DOHH2 (cell line): Measurements from ENCODE around the gene PLB1.

Source experiments
- H3F3A ChIP-seq: fragments of 200-600 bp; sonication (generic), shearing (Covaris generic); 2 replicates; pipeline ENCODE4 v1.6.0; 2016; ENCODE audit warnings: antibody characterized with exemption, mild to moderate bottlenecking; ENCODE audit not compliant: control insufficient read depth, insufficient read depth
- H3K27ac ChIP-seq: fragments of 200-600 bp; sonication (generic); 2 replicates; pipeline ENCODE4 v1.5.1; 2014; ENCODE audit warnings: low read depth, mild to moderate bottlenecking, low read length, moderate library complexity
- H3K27me3 ChIP-seq: fragments of 200-600 bp; sonication (generic); 2 replicates; pipeline ENCODE4 v1.6.1; 2014; ENCODE audit warnings: mild to moderate bottlenecking, low read length, mixed read lengths; ENCODE audit not compliant: control insufficient read depth
- H3K36me3 ChIP-seq: fragments of 200-600 bp; sonication (generic); 2 replicates; pipeline ENCODE4 v1.6.1; 2014; ENCODE audit warnings: mild to moderate bottlenecking, low read length, moderate library complexity, mixed read lengths; ENCODE audit not compliant: control insufficient read depth
- H3K4me1 ChIP-seq: fragments of 200-600 bp; sonication (generic); 2 replicates; pipeline ENCODE4 v1.6.1; 2014; ENCODE audit warnings: mild to moderate bottlenecking, low read length, mixed read lengths; ENCODE audit not compliant: control insufficient read depth
- H3K4me2 ChIP-seq: fragments of 200-600 bp; sonication (generic); 2 replicates; pipeline ENCODE4 v1.6.0; 2014; ENCODE audit warnings: mild to moderate bottlenecking, low read length, moderate library complexity
- H3K4me3 ChIP-seq: fragments of 200-600 bp; sonication (generic); 2 replicates; pipeline ENCODE4 v1.5.1; 2014; ENCODE audit warnings: mild to moderate bottlenecking, low read length, mixed read lengths
- H3K79me2 ChIP-seq: fragments of 200-600 bp; sonication (generic); 2 replicates; pipeline ENCODE4 v1.6.1; 2014; ENCODE audit warnings: mild to moderate bottlenecking, low read length, mixed read lengths; ENCODE audit not compliant: control insufficient read depth
- H3K9me2 ChIP-seq: fragments of 200-600 bp; sonication (generic); replicated peaks from 2 replicates; pipeline ENCODE4 v1.6.1; 2014; ENCODE audit warnings: mild to moderate bottlenecking, low read length, mixed read lengths; ENCODE audit not compliant: control insufficient read depth
- H3K9me3 ChIP-seq: fragments of 200-600 bp; sonication (generic); 2 replicates; pipeline ENCODE4 v1.6.1; 2014; ENCODE audit warnings: antibody characterized with exemption, low read length, mixed read lengths; ENCODE audit not compliant: control insufficient read depth, insufficient read depth
- H4K20me1 ChIP-seq: fragments of 200-600 bp; sonication (generic); 2 replicates; pipeline ENCODE4 v1.6.0; 2014; ENCODE audit warnings: low read depth, mild to moderate bottlenecking, antibody characterized with exemption, low read length, moderate library complexity; ENCODE audit not compliant: control insufficient read depth, insufficient read depth
- CTCF ChIP-seq: fragments of 200-600 bp; sonication (generic); IDR thresholded peaks from one replicate; pipeline ENCODE4 v1.5.1; 2014; ENCODE audit warnings: antibody characterized with exemption, mild to moderate bottlenecking, low read depth, low read length; ENCODE audit not compliant: poor library complexity, severe bottlenecking
- EZH2phosphoT487 ChIP-seq: fragments of 200-600 bp; sonication (generic); IDR thresholded peaks from 2 replicates; pipeline ENCODE4 v1.6.1; 2017; ENCODE audit warnings: borderline replicate concordance, mild to moderate bottlenecking, antibody characterized with exemption, low read length, moderate library complexity, mixed read lengths

PLB1 gene

GRCh38 chr2:28480403-28481049, 15.3 kb upstream of the PLB1 start:
- Histone ChIP-seq H4K20me1 (no peaks in the 10 kb centered on the region), H3K4me2 (no peak overlapping the region), H3K4me3 (no peak overlapping the region), H3K27me3 (no peaks in the 10 kb centered on the region), H3K27ac (no peak overlapping the region), H3K36me3 (no peaks in the 10 kb centered on the region), H3F3A (no peaks in the 10 kb centered on the region), H3K9me2 (no peaks in the 10 kb centered on the region), H3K9me3 (no peaks in the 10 kb centered on the region), H3K79me2 (no peaks in the 10 kb centered on the region), H3K4me1 (no peaks in the 10 kb centered on the region)
- no peak for TF ChIP-seq EZH2phosphoT487
- TF ChIP-seq CTCF = no peak

- H3K9me3 ChIP-seq = no peaks in the 10 kb centered on the region
- no peak overlapping the region for H3K4me3 ChIP-seq
- H3K27me3 ChIP-seq = no peaks in the 10 kb centered on the region
- no peaks in the 10 kb centered on the region for H4K20me1 ChIP-seq
- no peaks in the 10 kb centered on the region for H3F3A ChIP-seq
- H3K4me2 ChIP-seq = no peak overlapping the region
- no peaks in the 10 kb centered on the region for H3K79me2 ChIP-seq
- H3K9me2 ChIP-seq = no peaks in the 10 kb centered on the region
- no peak overlapping the region for H3K27ac ChIP-seq
- no peaks in the 10 kb centered on the region for H3K36me3 ChIP-seq
- no peaks in the 10 kb centered on the region for H3K4me1 ChIP-seq
- TF ChIP-seq CTCF (no peak), EZH2phosphoT487 (no peak)
Measured at GRCh38 chr2:28481905-28482304, 14.0 kb upstream of the PLB1 start.

GRCh38 chr2:28484835-28485234, 11.0 kb upstream of the PLB1 start:
- no peak for TF ChIP-seq EZH2phosphoT487
- no peak for TF ChIP-seq CTCF
- H3K4me2 ChIP-seq = no peak overlapping the region
- H3K27me3 ChIP-seq = no peaks in the 10 kb centered on the region

More at GRCh38 chr2:28484835-28485234, 11.0 kb upstream of the PLB1 start:
- no peaks in the 10 kb centered on the region for H4K20me1 ChIP-seq
- H3K36me3 ChIP-seq = no peaks in the 10 kb centered on the region
- H3K4me1 ChIP-seq = no peaks in the 10 kb centered on the region
- H3K9me2 ChIP-seq = no peaks in the 10 kb centered on the region
- H3K9me3 ChIP-seq = no peaks in the 10 kb centered on the region
- no peak overlapping the region for H3K27ac ChIP-seq
- no peaks in the 10 kb centered on the region for H3F3A ChIP-seq
- H3K4me3 ChIP-seq = no peak overlapping the region
- H3K79me2 ChIP-seq = no peaks in the 10 kb centered on the region
